Caco-2 (cell line): ENCODE results near the gene TTLL5. TPM values are rescaled to one million over a fixed set of nuclear protein-coding genes. Genes with fewer than 3 reads are reported as not detected.

ENCODE experiments used
- BruUV-seq: library from RNA; stranded (reverse); fragments of 400-500 nt; replicated peaks from 2 replicates; lab custom pipeline; 2021; lab: Mats Ljungman, UMichigan
- CTCF ChIA-PET: fragments of 300-600 bp; sonication (Branson Sonifier 250); formaldehyde crosslinking; loops from one replicate; lab custom pipeline; 2022; ENCODE audit warnings: antibody characterized with exemption; lab: Charles Lee
- POLR2A ChIA-PET: fragments of 300-600 bp; sonication (Branson Sonifier 250); formaldehyde crosslinking; loops from one replicate; lab custom pipeline; 2022; ENCODE audit warnings: antibody characterized with exemption; lab: Charles Lee
- DNase-seq, 2 experiments: peaks; one replicate each; pipeline versions ENCODE4 v3.0.0 to v3.0.0-alpha.2; 2020 to 2022
- H3K27me3 ChIP-seq: replicated peaks from 2 replicates; pipeline ENCODE4 v1.6.0; 2011; ENCODE audit warnings: low read length; ENCODE audit not compliant: control insufficient read depth, insufficient read depth
- H3K36me3 ChIP-seq: 2 replicates; pipeline ENCODE4 v1.5.1; 2011; ENCODE audit warnings: low read length; ENCODE audit not compliant: control insufficient read depth, insufficient read depth
- H3K4me1 ChIP-seq: fragments of 250-450 bp; sonication (Bioruptor Pico); 2 replicates; pipeline ENCODE4 v1.5.1; 2020; ENCODE audit warnings: mild to moderate bottlenecking
- H3K4me3 ChIP-seq: 2 replicates; pipeline ENCODE4 v1.5.1; 2011; ENCODE audit warnings: low read depth, mild to moderate bottlenecking, control low read depth, low read length
- H3K9me3 ChIP-seq: fragments of 250-450 bp; sonication (Bioruptor Pico); 2 replicates; pipeline ENCODE4 v1.5.1; 2020; ENCODE audit warnings: mild to moderate bottlenecking, moderate library complexity
- H3K27ac Mint-ChIP-seq: one replicate; pipeline ENCODE4 v1.8.0; 2022; ENCODE audit warnings: mixed read lengths; ENCODE audit not compliant: unreplicated experiment
- H3K27me3 Mint-ChIP-seq: one replicate; pipeline ENCODE4 v1.8.0; 2022; ENCODE audit warnings: mixed read lengths; ENCODE audit not compliant: insufficient read depth, unreplicated experiment
- H3K36me3 Mint-ChIP-seq: one replicate; pipeline ENCODE4 v1.8.0; 2022; ENCODE audit warnings: mild to moderate bottlenecking, mixed read lengths; ENCODE audit not compliant: insufficient read depth, unreplicated experiment
- H3K4me1 Mint-ChIP-seq: one replicate; pipeline ENCODE4 v1.8.0; 2022; ENCODE audit warnings: low read depth, mixed read lengths; ENCODE audit not compliant: unreplicated experiment
- H3K4me3 Mint-ChIP-seq: one replicate; pipeline ENCODE4 v1.8.0; 2022; ENCODE audit warnings: mild to moderate bottlenecking, moderate library complexity, mixed read lengths; ENCODE audit not compliant: unreplicated experiment
- H3K9me3 Mint-ChIP-seq: one replicate; pipeline ENCODE4 v1.8.0; 2022; ENCODE audit warnings: mixed read lengths; ENCODE audit not compliant: unreplicated experiment
- CTCF ChIP-seq, 2 experiments: fragments of 200-600 bp in 1 of 2; IDR thresholded peaks; 1 replicate in 1 of 2; 2 replicates in 1 of 2; pipeline versions ENCODE4 v1.5.1 to v1.8.0; 2011 to 2022; ENCODE audit warnings: antibody characterized with exemption in 1 of 2, control low read depth in 1 of 2, inconsistent platforms in 1 of 2, low read depth in 1 of 2, low read length in 1 of 2, mild to moderate bottlenecking in 1 of 2, moderate library complexity in 1 of 2; ENCODE audit not compliant: insufficient read depth in 1 of 2, severe bottlenecking in 1 of 2, unreplicated experiment in 1 of 2
- intact Hi-C: fragments of 100-400 bp; cut with micrococcal nuclease; formaldehyde crosslinking; loops from one replicate; pipeline ENCODE4 v1.10.0; 2022; ENCODE audit not compliant: unreplicated experiment
- total RNA-seq: library from RNA; stranded (reverse); gene quantifications from 2 replicates; pipeline ENCODE4 v1.2.3, GENCODE V29; 2022

Gene TTLL5
- total RNA-seq, 1 experiment from 2014 or later = 38.2 TPM

GRCh38 chr14:75976826-75977581 is 316.0 kb downstream of the TTLL5 start:
- H3K4me1 ChIP-seq = peaks cover 19% of the 10 kb centered on the region
- intact Hi-C loops = loop anchor here (5.0 kb wide), 1 partner anchor 400 kb away; the partner anchor contains the start of gene FLVCR2
- no peaks in the 10 kb centered on the region for H3K36me3 Mint-ChIP-seq
- BruUV-seq = no TSS peak
- H3K4me1 Mint-ChIP-seq = peaks cover 39% of the 10 kb centered on the region
- no peak overlapping the region for H3K4me3 ChIP-seq
- H3K27me3 Mint-ChIP-seq = no peaks in the 10 kb centered on the region
- TF ChIP-seq CTCF (IDR thresholded peaks at IDR 0.05; ENCODE audit: insufficient read depth in 1 of 2, low read depth in 1 of 2, low read length in 1 of 2, severe bottlenecking in 1 of 2, unreplicated experiment in 1 of 2) = no peak
- POLR2A ChIA-PET = interaction anchor here (0.6 to 0.7 kb wide), 2 partner anchors 11 to 242 kb away, joined by 7 to 14 read pairs; no protein-coding TSS in a partner anchor
- H3K27ac Mint-ChIP-seq = no peak overlapping the region
- H3K36me3 ChIP-seq = no peaks in the 10 kb centered on the region
- no peaks in the 10 kb centered on the region for H3K9me3 Mint-ChIP-seq
- DNase-seq = no peak
- no peaks in the 10 kb centered on the region for H3K9me3 ChIP-seq
- H3K27me3 ChIP-seq = no peaks in the 10 kb centered on the region
- CTCF ChIA-PET = interaction anchor here (0.6 to 6.1 kb wide), 4 partner anchors 71 to 267 kb away, joined by 3 to 84 read pairs (median 19); no protein-coding TSS in a partner anchor
- H3K4me3 Mint-ChIP-seq = no peak overlapping the region

GRCh38 chr14:75977582-75977943 is 316.5 kb downstream of the TTLL5 start:
- Histone ChIP-seq H3K4me1 (peaks cover 19% of the 10 kb centered on the region), H3K4me3 (no peak overlapping the region), H3K27me3 (no peaks in the 10 kb centered on the region), H3K36me3 (no peaks in the 10 kb centered on the region), H3K9me3 (no peaks in the 10 kb centered on the region)
- H3K4me1 Mint-ChIP-seq = peaks cover 35% of the 10 kb centered on the region
- no peaks in the 10 kb centered on the region for H3K27me3 Mint-ChIP-seq
- no peaks in the 10 kb centered on the region for H3K9me3 Mint-ChIP-seq
- TF ChIP-seq CTCF (IDR thresholded peaks at IDR 0.05; ENCODE audit: insufficient read depth in 1 of 2, low read depth in 1 of 2, low read length in 1 of 2, severe bottlenecking in 1 of 2, unreplicated experiment in 1 of 2) = no peak
- no peak overlapping the region for H3K4me3 Mint-ChIP-seq
- CTCF ChIA-PET = interaction anchor here (2.2 to 6.1 kb wide), 3 partner anchors 71 to 267 kb away, joined by 18 to 84 read pairs (median 20); no protein-coding TSS in a partner anchor
- intact Hi-C loops = loop anchor here (5.0 kb wide), 1 partner anchor 400 kb away; the partner anchor contains the start of gene FLVCR2
- BruUV-seq = no TSS peak
- POLR2A ChIA-PET = interaction anchor here (0.6 to 0.7 kb wide), 4 partner anchors 10 to 317 kb away, joined by 4 to 14 read pairs (median 6); no protein-coding TSS in a partner anchor
- no peak for DNase-seq
- no peaks in the 10 kb centered on the region for H3K36me3 Mint-ChIP-seq
- H3K27ac Mint-ChIP-seq = peak overlapping the region; percentile 25

- no peak for TF ChIP-seq CTCF (IDR thresholded peaks at IDR 0.05; ENCODE audit: insufficient read depth in 1 of 2, low read depth in 1 of 2, low read length in 1 of 2, severe bottlenecking in 1 of 2, unreplicated experiment in 1 of 2)
- intact Hi-C loops = loop anchor here (5.0 kb wide), 1 partner anchor 401 kb away; the partner anchor contains the start of gene FLVCR2
- no peaks in the 10 kb centered on the region for H3K27me3 ChIP-seq
- no peaks in the 10 kb centered on the region for H3K9me3 ChIP-seq
- no peak overlapping the region for H3K4me3 ChIP-seq
- POLR2A ChIA-PET = no interaction called here
- Mint-ChIP-seq H3K27me3 (no peaks in the 10 kb centered on the region), H3K4me1 (peaks cover 28% of the 10 kb centered on the region), H3K4me3 (no peak overlapping the region), H3K27ac (peak overlapping the region; percentile 25), H3K36me3 (no peaks in the 10 kb centered on the region), H3K9me3 (no peaks in the 10 kb centered on the region)
- BruUV-seq = no TSS peak
- CTCF ChIA-PET = interaction anchor here (1.4 to 6.1 kb wide), 4 partner anchors 72 to 268 kb away, joined by 5 to 96 read pairs (median 89); no protein-coding TSS in a partner anchor
- DNase-seq = no peak
- H3K36me3 ChIP-seq = no peaks in the 10 kb centered on the region
- peaks cover 11% of the 10 kb centered on the region for H3K4me1 ChIP-seq
Measured at GRCh38 chr14:75978249-75978731, 317.2 kb downstream of the TTLL5 start.
